HG03103 (cell line): Measurements from ENCODE around the gene SKP2.
"Not testable (repeated sequence)": the region's sequence is repeated elsewhere in the genome, so short reads cannot be mapped to it uniquely, and the experiment has no call there.

ENCODE experiments used
- ATAC-seq: cut with Tn5 transposase; IDR thresholded peaks from one replicate; pipeline ENCODE4 v1.9.1; 2021; ENCODE audit warnings: low read depth; ENCODE audit not compliant: unreplicated experiment

Gene SKP2

GRCh38 chr5:36198281-36198680 is 46.4 kb downstream of the SKP2 start:
- no peak for ATAC-seq

- not testable (repeated sequence) for ATAC-seq
Observed at GRCh38 chr5:36198783-36199182, 46.9 kb downstream of the SKP2 start.

GRCh38 chr5:36199620-36200019 is 47.7 kb downstream of the SKP2 start:
- no peak for ATAC-seq

GRCh38 chr5:36200513-36200912 is 48.6 kb downstream of the SKP2 start:
- no peak for ATAC-seq

GRCh38 chr5:36202521-36202961 is 50.6 kb downstream of the SKP2 start:
- ATAC-seq: no peak

- no peak for ATAC-seq
Observed at GRCh38 chr5:36205329-36205728, 53.4 kb downstream of the SKP2 start.

GRCh38 chr5:36206913-36207312 is 55.0 kb downstream of the SKP2 start:
- ATAC-seq: no peak

GRCh38 chr5:36208786-36209185 is 56.9 kb downstream of the SKP2 start:
- ATAC-seq: no peak

- no peak for ATAC-seq
Observed at GRCh38 chr5:36209664-36210063, 57.8 kb downstream of the SKP2 start.

- no peak for ATAC-seq
Observed at GRCh38 chr5:36214436-36214835, 62.5 kb downstream of the SKP2 start.

- no peak for ATAC-seq
Observed at GRCh38 chr5:36215910-36216309, 64.0 kb downstream of the SKP2 start.

- ATAC-seq: no peak
Observed at GRCh38 chr5:36217567-36217966, 65.7 kb downstream of the SKP2 start.

- no peak for ATAC-seq
Observed at GRCh38 chr5:36217988-36218387, 66.1 kb downstream of the SKP2 start.

- no peak for ATAC-seq
Observed at GRCh38 chr5:36222620-36223019, 70.7 kb downstream of the SKP2 start.

- no peak for ATAC-seq
Observed at GRCh38 chr5:36227046-36227445, 75.1 kb downstream of the SKP2 start.

- no peak for ATAC-seq
Observed at GRCh38 chr5:36228505-36228904, 76.6 kb downstream of the SKP2 start.

GRCh38 chr5:36230151-36230790 is 78.4 kb downstream of the SKP2 start:
- no peak for ATAC-seq

GRCh38 chr5:36232533-36232932 is 80.6 kb downstream of the SKP2 start:
- ATAC-seq: no peak
